ENCODE measurements around the gene SCD5.
A peak's percentile ranks its signal among the peaks of the same experiment; 100 is the strongest.

Gene SCD5

DNA sequence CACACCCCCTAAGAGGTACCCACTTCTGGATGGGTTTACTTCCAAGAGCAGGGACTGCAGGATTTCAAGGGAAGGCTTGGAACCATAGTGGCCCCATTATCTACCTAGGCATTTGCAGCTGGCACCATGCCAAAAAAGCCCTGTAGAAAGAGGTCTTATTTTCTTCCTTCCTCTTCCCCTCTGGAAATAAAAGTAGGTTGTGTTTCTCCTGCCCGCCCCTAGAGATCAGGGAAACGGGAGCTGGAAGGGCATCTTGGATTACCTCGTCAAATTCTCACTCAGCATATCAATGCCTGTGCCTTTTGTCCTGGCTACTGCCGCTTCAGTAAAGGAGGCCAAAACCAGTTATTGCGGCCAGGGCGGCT lies 1.6 kb downstream of the SCD5 start:
- Histone ChIP-seq H3K4me3 (ENCODE audit: low read depth, low read length) (peak overlapping the region; percentile 66), H3K9me3 (ENCODE audit: control insufficient read depth, insufficient read depth, low read depth, low read length) (no peaks in the 10 kb centered on the region), H3K27ac (ENCODE audit: extremely low read depth, low read depth, low read length) (peak overlapping the region; percentile 4; the same call in 1 of the 2 replicates), H3K4me1 (ENCODE audit: control insufficient read depth, insufficient read depth, low read length) (peaks cover 3% of the 10 kb centered on the region), H3K36me3 (ENCODE audit: control insufficient read depth in 2 of 2, insufficient read depth in 1 of 2, low read length in 2 of 2) (peaks cover 0 to 10% of the 10 kb centered on the region in 2 experiments; a peak in 2 of 3 replicates)
- ChIA-PET CTCF (interaction anchor here (0.7 to 1.4 kb wide), 2 partner anchors 58 to 129 kb away, joined by 3 to 4 read pairs; no protein-coding TSS in a partner anchor), POLR2A (interaction anchor here (0.9 kb wide), 1 partner anchor 11 kb away, joined by 3 read pairs; no protein-coding TSS in a partner anchor)
- TF ChIP-seq ZNF747 (tag by site-specific recombination; IDR thresholded peaks at IDR 0.05) = no peak
- no peak; the same call in 1 of the 2 replicates for TF ChIP-seq ZNF624 (tag by site-specific recombination; IDR thresholded peaks at IDR 0.05)
- no peak for TF ChIP-seq ZSCAN23 (tag by site-specific recombination; IDR thresholded peaks at IDR 0.05)
- peak; percentile 65 for TF ChIP-seq IKZF3 (tag by site-specific recombination; IDR thresholded peaks at IDR 0.05)
- TF ChIP-seq ZNF571 (tag by site-specific recombination; IDR thresholded peaks at IDR 0.05) = peak; percentile 58; the same call in 1 of the 2 replicates
- no peak for TF ChIP-seq ZNF510 (tag by site-specific recombination; IDR thresholded peaks at IDR 0.05; ENCODE audit: insufficient replicate concordance)
- peak; percentile 84 for TF ChIP-seq ZNF112 (tag by site-specific recombination; IDR thresholded peaks at IDR 0.05)
- TF ChIP-seq ZNF394 (tag by site-specific recombination; IDR thresholded peaks at IDR 0.05; ENCODE audit: borderline replicate concordance) = no peak
- TF ChIP-seq, protein P1, sequence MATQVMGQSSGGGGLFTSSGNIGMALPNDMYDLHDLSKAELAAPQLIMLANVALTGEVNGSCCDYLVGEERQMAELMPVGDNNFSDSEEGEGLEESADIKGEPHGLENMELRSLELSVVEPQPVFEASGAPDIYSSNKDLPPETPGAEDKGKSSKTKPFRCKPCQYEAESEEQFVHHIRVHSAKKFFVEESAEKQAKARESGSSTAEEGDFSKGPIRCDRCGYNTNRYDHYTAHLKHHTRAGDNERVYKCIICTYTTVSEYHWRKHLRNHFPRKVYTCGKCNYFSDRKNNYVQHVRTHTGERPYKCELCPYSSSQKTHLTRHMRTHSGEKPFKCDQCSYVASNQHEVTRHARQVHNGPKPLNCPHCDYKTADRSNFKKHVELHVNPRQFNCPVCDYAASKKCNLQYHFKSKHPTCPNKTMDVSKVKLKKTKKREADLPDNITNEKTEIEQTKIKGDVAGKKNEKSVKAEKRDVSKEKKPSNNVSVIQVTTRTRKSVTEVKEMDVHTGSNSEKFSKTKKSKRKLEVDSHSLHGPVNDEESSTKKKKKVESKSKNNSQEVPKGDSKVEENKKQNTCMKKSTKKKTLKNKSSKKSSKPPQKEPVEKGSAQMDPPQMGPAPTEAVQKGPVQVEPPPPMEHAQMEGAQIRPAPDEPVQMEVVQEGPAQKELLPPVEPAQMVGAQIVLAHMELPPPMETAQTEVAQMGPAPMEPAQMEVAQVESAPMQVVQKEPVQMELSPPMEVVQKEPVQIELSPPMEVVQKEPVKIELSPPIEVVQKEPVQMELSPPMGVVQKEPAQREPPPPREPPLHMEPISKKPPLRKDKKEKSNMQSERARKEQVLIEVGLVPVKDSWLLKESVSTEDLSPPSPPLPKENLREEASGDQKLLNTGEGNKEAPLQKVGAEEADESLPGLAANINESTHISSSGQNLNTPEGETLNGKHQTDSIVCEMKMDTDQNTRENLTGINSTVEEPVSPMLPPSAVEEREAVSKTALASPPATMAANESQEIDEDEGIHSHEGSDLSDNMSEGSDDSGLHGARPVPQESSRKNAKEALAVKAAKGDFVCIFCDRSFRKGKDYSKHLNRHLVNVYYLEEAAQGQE (tag by site-specific recombination; IDR thresholded peaks at IDR 0.05) = no peak
- no peak for TF ChIP-seq ZBTB21 (tag by site-specific recombination; IDR thresholded peaks at IDR 0.05)
- no peak for TF ChIP-seq ZNF48 (tag by site-specific recombination; IDR thresholded peaks at IDR 0.05)
- TF ChIP-seq, protein P2, sequence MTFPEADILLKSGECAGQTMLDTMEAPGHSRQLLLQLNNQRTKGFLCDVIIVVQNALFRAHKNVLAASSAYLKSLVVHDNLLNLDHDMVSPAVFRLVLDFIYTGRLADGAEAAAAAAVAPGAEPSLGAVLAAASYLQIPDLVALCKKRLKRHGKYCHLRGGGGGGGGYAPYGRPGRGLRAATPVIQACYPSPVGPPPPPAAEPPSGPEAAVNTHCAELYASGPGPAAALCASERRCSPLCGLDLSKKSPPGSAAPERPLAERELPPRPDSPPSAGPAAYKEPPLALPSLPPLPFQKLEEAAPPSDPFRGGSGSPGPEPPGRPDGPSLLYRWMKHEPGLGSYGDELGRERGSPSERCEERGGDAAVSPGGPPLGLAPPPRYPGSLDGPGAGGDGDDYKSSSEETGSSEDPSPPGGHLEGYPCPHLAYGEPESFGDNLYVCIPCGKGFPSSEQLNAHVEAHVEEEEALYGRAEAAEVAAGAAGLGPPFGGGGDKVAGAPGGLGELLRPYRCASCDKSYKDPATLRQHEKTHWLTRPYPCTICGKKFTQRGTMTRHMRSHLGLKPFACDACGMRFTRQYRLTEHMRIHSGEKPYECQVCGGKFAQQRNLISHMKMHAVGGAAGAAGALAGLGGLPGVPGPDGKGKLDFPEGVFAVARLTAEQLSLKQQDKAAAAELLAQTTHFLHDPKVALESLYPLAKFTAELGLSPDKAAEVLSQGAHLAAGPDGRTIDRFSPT (tag by site-specific recombination; IDR thresholded peaks at IDR 0.05) = no peak
- TF ChIP-seq ZSCAN30 (tag by site-specific recombination; IDR thresholded peaks at IDR 0.05) = peak; percentile 55
- TF ChIP-seq ZNF214 (tag by site-specific recombination; IDR thresholded peaks at IDR 0.05; ENCODE audit: borderline replicate concordance) = peak; percentile 70; the same call in 1 of the 2 replicates
- TF ChIP-seq, protein P3, sequence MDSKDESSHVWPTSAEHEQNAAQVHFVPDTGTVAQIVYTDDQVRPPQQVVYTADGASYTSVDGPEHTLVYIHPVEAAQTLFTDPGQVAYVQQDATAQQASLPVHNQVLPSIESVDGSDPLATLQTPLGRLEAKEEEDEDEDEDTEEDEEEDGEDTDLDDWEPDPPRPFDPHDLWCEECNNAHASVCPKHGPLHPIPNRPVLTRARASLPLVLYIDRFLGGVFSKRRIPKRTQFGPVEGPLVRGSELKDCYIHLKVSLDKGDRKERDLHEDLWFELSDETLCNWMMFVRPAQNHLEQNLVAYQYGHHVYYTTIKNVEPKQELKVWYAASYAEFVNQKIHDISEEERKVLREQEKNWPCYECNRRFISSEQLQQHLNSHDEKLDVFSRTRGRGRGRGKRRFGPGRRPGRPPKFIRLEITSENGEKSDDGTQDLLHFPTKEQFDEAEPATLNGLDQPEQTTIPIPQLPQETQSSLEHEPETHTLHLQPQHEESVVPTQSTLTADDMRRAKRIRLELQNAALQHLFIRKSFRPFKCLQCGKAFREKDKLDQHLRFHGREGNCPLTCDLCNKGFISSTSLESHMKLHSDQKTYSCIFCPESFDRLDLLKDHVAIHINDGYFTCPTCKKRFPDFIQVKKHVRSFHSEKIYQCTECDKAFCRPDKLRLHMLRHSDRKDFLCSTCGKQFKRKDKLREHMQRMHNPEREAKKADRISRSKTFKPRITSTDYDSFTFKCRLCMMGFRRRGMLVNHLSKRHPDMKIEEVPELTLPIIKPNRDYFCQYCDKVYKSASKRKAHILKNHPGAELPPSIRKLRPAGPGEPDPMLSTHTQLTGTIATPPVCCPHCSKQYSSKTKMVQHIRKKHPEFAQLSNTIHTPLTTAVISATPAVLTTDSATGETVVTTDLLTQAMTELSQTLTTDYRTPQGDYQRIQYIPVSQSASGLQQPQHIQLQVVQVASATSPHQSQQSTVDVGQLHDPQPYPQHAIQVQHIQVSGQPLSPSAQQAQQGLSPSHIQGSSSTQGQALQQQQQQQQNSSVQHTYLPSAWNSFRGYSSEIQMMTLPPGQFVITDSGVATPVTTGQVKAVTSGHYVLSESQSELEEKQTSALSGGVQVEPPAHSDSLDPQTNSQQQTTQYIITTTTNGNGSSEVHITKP (tag by site-specific recombination; IDR thresholded peaks at IDR 0.05) = peak; percentile 75
- TF ChIP-seq, protein P4, sequence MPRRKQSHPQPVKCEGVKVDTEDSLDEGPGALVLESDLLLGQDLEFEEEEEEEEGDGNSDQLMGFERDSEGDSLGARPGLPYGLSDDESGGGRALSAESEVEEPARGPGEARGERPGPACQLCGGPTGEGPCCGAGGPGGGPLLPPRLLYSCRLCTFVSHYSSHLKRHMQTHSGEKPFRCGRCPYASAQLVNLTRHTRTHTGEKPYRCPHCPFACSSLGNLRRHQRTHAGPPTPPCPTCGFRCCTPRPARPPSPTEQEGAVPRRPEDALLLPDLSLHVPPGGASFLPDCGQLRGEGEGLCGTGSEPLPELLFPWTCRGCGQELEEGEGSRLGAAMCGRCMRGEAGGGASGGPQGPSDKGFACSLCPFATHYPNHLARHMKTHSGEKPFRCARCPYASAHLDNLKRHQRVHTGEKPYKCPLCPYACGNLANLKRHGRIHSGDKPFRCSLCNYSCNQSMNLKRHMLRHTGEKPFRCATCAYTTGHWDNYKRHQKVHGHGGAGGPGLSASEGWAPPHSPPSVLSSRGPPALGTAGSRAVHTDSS (tag by site-specific recombination; IDR thresholded peaks at IDR 0.05) = peak; percentile 46
- no peak for TF ChIP-seq SP2 (tag by site-specific recombination; IDR thresholded peaks at IDR 0.05)
- no peak for TF ChIP-seq ZNF302 (tag by site-specific recombination; IDR thresholded peaks at IDR 0.05; ENCODE audit: low read depth)
- no peak for TF ChIP-seq ZNF155 (tag by site-specific recombination; IDR thresholded peaks at IDR 0.05)
- TF ChIP-seq, protein P5, sequence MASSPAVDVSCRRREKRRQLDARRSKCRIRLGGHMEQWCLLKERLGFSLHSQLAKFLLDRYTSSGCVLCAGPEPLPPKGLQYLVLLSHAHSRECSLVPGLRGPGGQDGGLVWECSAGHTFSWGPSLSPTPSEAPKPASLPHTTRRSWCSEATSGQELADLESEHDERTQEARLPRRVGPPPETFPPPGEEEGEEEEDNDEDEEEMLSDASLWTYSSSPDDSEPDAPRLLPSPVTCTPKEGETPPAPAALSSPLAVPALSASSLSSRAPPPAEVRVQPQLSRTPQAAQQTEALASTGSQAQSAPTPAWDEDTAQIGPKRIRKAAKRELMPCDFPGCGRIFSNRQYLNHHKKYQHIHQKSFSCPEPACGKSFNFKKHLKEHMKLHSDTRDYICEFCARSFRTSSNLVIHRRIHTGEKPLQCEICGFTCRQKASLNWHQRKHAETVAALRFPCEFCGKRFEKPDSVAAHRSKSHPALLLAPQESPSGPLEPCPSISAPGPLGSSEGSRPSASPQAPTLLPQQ (tag by site-specific recombination; IDR thresholded peaks at IDR 0.05) = no peak
- no peak for TF ChIP-seq ZNF555 (tag by site-specific recombination; conservative IDR thresholded peaks at IDR 0.05)
- peak; percentile 92 for TF ChIP-seq ZNF184 (tag by site-specific recombination; IDR thresholded peaks at IDR 0.05)
- TF ChIP-seq HOXA7 (CRISPR knock-in tag; IDR thresholded peaks at IDR 0.05; ENCODE audit: borderline replicate concordance) = no peak
- TF ChIP-seq ZNF544 (tag by site-specific recombination; IDR thresholded peaks at IDR 0.05) = peak; percentile 88
